A204.1 (cell line): ENCODE results near the gene AARS2.

Experiments
- FAIRE-seq: peaks from 2 replicates; lab custom pipeline; 2012; peaks lifted over from hg19 to GRCh38; lab: Jason Lieb, UNC

The AARS2 gene

GRCh38 chr6:44275749-44276648 is 37.1 kb downstream of the AARS2 start:
- no peak for FAIRE-seq

- no peak for FAIRE-seq
These were observed 37.8 kb downstream of the AARS2 start for GRCh38 chr6:44275271-44275748.

- no peak for FAIRE-seq
These were observed 39.5 kb downstream of the AARS2 start for GRCh38 chr6:44273617-44274016.

- no peak for FAIRE-seq
These were observed 40.1 kb downstream of the AARS2 start for GRCh38 chr6:44272999-44273566.

GRCh38 chr6:44272529-44272928 is 40.6 kb downstream of the AARS2 start:
- FAIRE-seq = no peak

- no peak for FAIRE-seq
These were observed 41.2 kb downstream of the AARS2 start for GRCh38 chr6:44271914-44272313.

GRCh38 chr6:44271406-44271723 is 41.8 kb downstream of the AARS2 start:
- no peak for FAIRE-seq

GRCh38 chr6:44270526-44271405 is 42.4 kb downstream of the AARS2 start:
- no peak for FAIRE-seq

GRCh38 chr6:44269921-44270525 is 43.1 kb downstream of the AARS2 start, which contains the start of gene TMEM151B:
TMEM151B (plus strand) TSS chr6:44270450; CDS start chr6:44270743, 293 bp downstream.
- no peak for FAIRE-seq

- no peak for FAIRE-seq
These were observed 43.8 kb downstream of the AARS2 start for GRCh38 chr6:44269178-44269920.

- FAIRE-seq = no peak
These were observed 45.0 kb downstream of the AARS2 start for GRCh38 chr6:44268095-44268628.

- no peak for FAIRE-seq
These were observed 45.9 kb downstream of the AARS2 start for GRCh38 chr6:44267252-44267651.

- FAIRE-seq = no peak
These were observed 46.8 kb downstream of the AARS2 start for GRCh38 chr6:44266347-44266746.

GRCh38 chr6:44265722-44266233 is 47.4 kb downstream of the AARS2 start:
- FAIRE-seq = no peak

- FAIRE-seq = no peak
These were observed 48.0 kb downstream of the AARS2 start, which contains the start of gene NFKBIE for GRCh38 chr6:44265007-44265721. NFKBIE (minus strand) TSS chr6:44265551; CDS start chr6:44265346, 205 bp downstream.

GRCh38 chr6:44264154-44265006 is 48.8 kb downstream of the AARS2 start:
- no peak for FAIRE-seq

GRCh38 chr6:44263354-44264100 is 49.6 kb downstream of the AARS2 start:
- FAIRE-seq = no peak
